Measurements from ENCODE around the gene BTBD9. TPM values are rescaled to one million over a fixed set of nuclear protein-coding genes. Genes with fewer than 3 reads are reported as not detected.

Gene BTBD9
- total RNA-seq, 1 donor from 2014 or later, result 10.3 TPM

GRCh38 chr6:38505826-38506225, 133.9 kb downstream of the BTBD9 start:
- H3K27ac ChIP-seq (ENCODE audit: low read depth, low read length), result no peak overlapping the region
- H3K27me3 Mint-ChIP-seq (ENCODE audit: low read depth, unreplicated experiment), result no peaks in the 10 kb centered on the region
- FAIRE-seq (no peak), DNase-seq (ENCODE audit: low read depth) (no peak)
- H3K9ac ChIP-seq (ENCODE audit: low read length), result no peak overlapping the region
- no peaks in the 10 kb centered on the region for H3K9me3 Mint-ChIP-seq (ENCODE audit: unreplicated experiment)
- H3K4me1 ChIP-seq (ENCODE audit: insufficient read depth, low read length), result peaks cover 20% of the 10 kb centered on the region
- no peaks in the 10 kb centered on the region for H4K20me1 ChIP-seq (ENCODE audit: insufficient read depth, low read length)
- H3K27me3 ChIP-seq (ENCODE audit: insufficient read depth, low read length), result no peaks in the 10 kb centered on the region
- no peak overlapping the region for H3K27ac Mint-ChIP-seq (ENCODE audit: unreplicated experiment)
- H3K4me3 ChIP-seq (ENCODE audit: insufficient read depth, low read depth, low read length), result no peak overlapping the region
- H3K4me2 ChIP-seq (ENCODE audit: low read length), result no peak overlapping the region
- peaks cover 8% of the 10 kb centered on the region for H3K4me1 Mint-ChIP-seq (ENCODE audit: low read depth, unreplicated experiment)
- TF ChIP-seq CTCF (IDR thresholded peaks at IDR 0.05; ENCODE audit: insufficient read depth, low read depth, low read length), result no peak
- no peak for TF ChIP-seq EZH2 (IDR thresholded peaks at IDR 0.05; ENCODE audit: insufficient read depth, low read length)
- no peaks in the 10 kb centered on the region for H3K36me3 ChIP-seq (ENCODE audit: insufficient read depth, low read length)
- H3K36me3 Mint-ChIP-seq (ENCODE audit: low read depth, unreplicated experiment), result no peaks in the 10 kb centered on the region
- H2AFZ ChIP-seq (ENCODE audit: low read depth, low read length), result no peak overlapping the region
- no peaks in the 10 kb centered on the region for H3K79me2 ChIP-seq (ENCODE audit: insufficient read depth, low read length)
- H3K9me3 ChIP-seq (ENCODE audit: insufficient read depth, low read depth, low read length), result no peaks in the 10 kb centered on the region
- no peak overlapping the region for H3K4me3 Mint-ChIP-seq (ENCODE audit: unreplicated experiment)

- no peak for TF ChIP-seq EZH2 (IDR thresholded peaks at IDR 0.05; ENCODE audit: insufficient read depth, low read length)
- no peak for TF ChIP-seq CTCF (IDR thresholded peaks at IDR 0.05; ENCODE audit: insufficient read depth, low read depth, low read length)
- no peak overlapping the region for H3K9ac ChIP-seq (ENCODE audit: low read length)
- no peak overlapping the region for H3K4me3 ChIP-seq (ENCODE audit: insufficient read depth, low read depth, low read length)
- no peak overlapping the region for H2AFZ ChIP-seq (ENCODE audit: low read depth, low read length)
- peaks cover 3% of the 10 kb centered on the region for H4K20me1 ChIP-seq (ENCODE audit: insufficient read depth, low read length)
- H3K27me3 ChIP-seq (ENCODE audit: insufficient read depth, low read length), result no peaks in the 10 kb centered on the region
- Mint-ChIP-seq H3K4me3 (ENCODE audit: unreplicated experiment) (no peak overlapping the region), H3K27ac (ENCODE audit: unreplicated experiment) (no peak overlapping the region), H3K27me3 (ENCODE audit: low read depth, unreplicated experiment) (no peaks in the 10 kb centered on the region), H3K36me3 (ENCODE audit: low read depth, unreplicated experiment) (no peaks in the 10 kb centered on the region), H3K9me3 (ENCODE audit: unreplicated experiment) (no peaks in the 10 kb centered on the region), H3K4me1 (ENCODE audit: low read depth, unreplicated experiment) (peaks cover 6% of the 10 kb centered on the region)
- no peak overlapping the region for H3K4me2 ChIP-seq (ENCODE audit: low read length)
- DNase-seq (ENCODE audit: low read depth) (no peak), FAIRE-seq (no peak)
- no peak overlapping the region for H3K27ac ChIP-seq (ENCODE audit: low read depth, low read length)
- H3K4me1 ChIP-seq (ENCODE audit: insufficient read depth, low read length), result peaks cover 16% of the 10 kb centered on the region
- no peaks in the 10 kb centered on the region for H3K9me3 ChIP-seq (ENCODE audit: insufficient read depth, low read depth, low read length)
- H3K36me3 ChIP-seq (ENCODE audit: insufficient read depth, low read length), result no peaks in the 10 kb centered on the region
- H3K79me2 ChIP-seq (ENCODE audit: insufficient read depth, low read length), result no peaks in the 10 kb centered on the region
These were observed 134.7 kb downstream of the BTBD9 start for GRCh38 chr6:38504996-38505395.

- Histone ChIP-seq H3K36me3 (ENCODE audit: insufficient read depth, low read length) (no peaks in the 10 kb centered on the region), H3K27ac (ENCODE audit: low read depth, low read length) (no peak overlapping the region), H3K4me2 (ENCODE audit: low read length) (no peak overlapping the region), H3K79me2 (ENCODE audit: insufficient read depth, low read length) (no peaks in the 10 kb centered on the region), H2AFZ (ENCODE audit: low read depth, low read length) (no peak overlapping the region), H4K20me1 (ENCODE audit: insufficient read depth, low read length) (peaks cover 3% of the 10 kb centered on the region), H3K9ac (ENCODE audit: low read length) (no peak overlapping the region), H3K27me3 (ENCODE audit: insufficient read depth, low read length) (no peaks in the 10 kb centered on the region), H3K9me3 (ENCODE audit: insufficient read depth, low read depth, low read length) (no peaks in the 10 kb centered on the region), H3K4me1 (ENCODE audit: insufficient read depth, low read length) (peaks cover 8% of the 10 kb centered on the region), H3K4me3 (ENCODE audit: insufficient read depth, low read depth, low read length) (no peak overlapping the region)
- Mint-ChIP-seq H3K36me3 (ENCODE audit: low read depth, unreplicated experiment) (no peaks in the 10 kb centered on the region), H3K4me3 (ENCODE audit: unreplicated experiment) (no peak overlapping the region), H3K27me3 (ENCODE audit: low read depth, unreplicated experiment) (no peaks in the 10 kb centered on the region), H3K9me3 (ENCODE audit: unreplicated experiment) (no peaks in the 10 kb centered on the region), H3K27ac (ENCODE audit: unreplicated experiment) (no peak overlapping the region), H3K4me1 (ENCODE audit: low read depth, unreplicated experiment) (peaks cover 1% of the 10 kb centered on the region)
- DNase-seq (ENCODE audit: low read depth), result no peak
- TF ChIP-seq EZH2 (IDR thresholded peaks at IDR 0.05; ENCODE audit: insufficient read depth, low read length), result no peak
- no peak for TF ChIP-seq CTCF (IDR thresholded peaks at IDR 0.05; ENCODE audit: insufficient read depth, low read depth, low read length)
- no peak for FAIRE-seq
These were observed 135.6 kb downstream of the BTBD9 start for GRCh38 chr6:38503960-38504682.
